Measurements from ENCODE around the gene DNAH3. TPM values are rescaled to one million over a fixed set of nuclear protein-coding genes. Genes with fewer than 3 reads are reported as not detected.
"Not testable (repeated sequence)": the region's sequence is repeated elsewhere in the genome, so short reads cannot be mapped to it uniquely, and the experiment has no call there.

DNAH3 gene
- total RNA-seq, 2 donors from 2014 or later, result 0.03 TPM; not detected in 1

DNA sequence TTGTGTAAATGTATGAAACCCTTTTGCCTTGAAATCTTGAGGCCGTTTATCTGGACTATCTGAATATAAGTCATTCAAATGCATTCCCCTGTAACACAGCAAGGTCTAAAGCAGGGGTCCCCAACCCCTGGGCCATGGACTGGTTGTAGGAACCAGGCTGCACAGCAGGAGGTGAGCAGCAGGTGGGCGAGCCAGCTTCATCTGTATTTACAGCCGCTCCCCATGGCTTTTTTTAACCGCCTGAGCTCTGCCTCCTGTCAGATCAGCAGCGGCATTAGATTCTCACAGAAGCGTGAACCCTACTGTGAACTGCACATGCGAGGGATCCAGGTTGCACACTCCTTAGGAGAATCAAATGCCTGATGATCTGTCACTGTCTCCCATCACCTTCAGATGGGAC lies 24.1 kb downstream of the DNAH3 start:
- H3K27ac Mint-ChIP-seq, result no peak overlapping the region
- H3K4me3 Mint-ChIP-seq, result no peak overlapping the region
- H3K4me1 Mint-ChIP-seq (ENCODE audit: low read depth in 2 of 2), result peaks cover 0 to 3% of the 10 kb centered on the region in 2 donors
- H3K36me3 Mint-ChIP-seq, result no peaks in the 10 kb centered on the region
- no peak for DNase-seq (ENCODE audit: low spot score)
- ATAC-seq, result no peak
- no peaks in the 10 kb centered on the region for H3K9me3 Mint-ChIP-seq
- H3K27me3 Mint-ChIP-seq, result peaks cover 13 to 17% of the 10 kb centered on the region in 2 donors

DNA sequence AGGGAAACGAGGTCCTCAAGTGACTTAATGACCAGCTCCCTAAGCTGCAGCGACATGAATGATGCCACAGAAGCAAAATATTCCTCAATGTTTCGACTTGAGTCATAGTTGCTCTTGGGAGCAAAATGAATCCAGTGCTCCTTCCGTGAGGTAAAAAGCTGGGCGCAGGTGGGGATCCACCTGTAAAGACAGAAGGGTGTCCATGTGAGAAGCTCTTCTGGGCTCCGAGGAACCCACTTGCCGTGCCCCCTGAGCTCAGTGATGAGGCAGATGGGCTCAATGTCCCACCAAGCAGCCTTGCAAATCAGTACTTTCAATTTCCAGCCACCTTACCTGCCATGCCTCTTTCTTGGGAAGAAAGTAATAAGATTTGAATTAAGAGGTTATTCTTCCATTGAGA lies 25.5 kb downstream of the DNAH3 start:
- Mint-ChIP-seq H3K4me3 (no peak overlapping the region), H3K27me3 (peaks cover 5 to 10% of the 10 kb centered on the region in 2 donors), H3K36me3 (no peaks in the 10 kb centered on the region), H3K9me3 (no peaks in the 10 kb centered on the region), H3K27ac (no peak overlapping the region), H3K4me1 (ENCODE audit: low read depth in 2 of 2) (no peaks in the 10 kb centered on the region)
- DNase-seq (ENCODE audit: low spot score) (no peak), ATAC-seq (no peak)

DNA sequence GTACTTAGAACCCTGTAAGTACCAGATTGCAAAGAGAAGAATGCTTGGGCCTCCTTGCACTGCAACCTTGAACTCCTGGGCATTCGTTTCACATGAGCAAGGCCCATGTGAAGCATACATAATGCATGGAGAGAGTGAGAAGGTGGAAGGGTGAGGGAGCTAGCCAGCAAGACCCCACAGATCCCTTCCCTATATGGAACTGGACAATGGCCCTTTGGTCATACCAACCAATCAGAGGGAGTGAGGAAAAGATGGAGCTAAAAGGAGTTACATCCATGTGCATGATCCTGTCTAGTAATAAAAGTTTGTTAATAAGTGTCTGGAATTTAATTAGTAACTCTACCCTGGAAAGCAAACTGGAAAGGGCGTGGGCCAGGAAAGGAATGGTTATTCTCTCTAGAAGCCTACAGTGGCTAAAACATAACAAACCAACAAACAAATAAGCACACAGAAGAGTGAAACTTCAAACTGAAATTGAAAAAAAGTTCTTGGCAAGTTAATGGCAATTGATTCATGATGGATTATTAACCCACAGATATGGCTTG lies 29.6 kb downstream of the DNAH3 start:
- Mint-ChIP-seq H3K27ac (no peak overlapping the region), H3K27me3 (peaks cover 0 to 9% of the 10 kb centered on the region in 2 donors), H3K4me1 (ENCODE audit: low read depth in 2 of 2) (peaks cover 6 to 10% of the 10 kb centered on the region in 2 donors), H3K36me3 (no peaks in the 10 kb centered on the region), H3K4me3 (no peak overlapping the region), H3K9me3 (peaks cover 3% of the 10 kb centered on the region)
- ATAC-seq (no peak), DNase-seq (ENCODE audit: low spot score) (no peak)

DNA sequence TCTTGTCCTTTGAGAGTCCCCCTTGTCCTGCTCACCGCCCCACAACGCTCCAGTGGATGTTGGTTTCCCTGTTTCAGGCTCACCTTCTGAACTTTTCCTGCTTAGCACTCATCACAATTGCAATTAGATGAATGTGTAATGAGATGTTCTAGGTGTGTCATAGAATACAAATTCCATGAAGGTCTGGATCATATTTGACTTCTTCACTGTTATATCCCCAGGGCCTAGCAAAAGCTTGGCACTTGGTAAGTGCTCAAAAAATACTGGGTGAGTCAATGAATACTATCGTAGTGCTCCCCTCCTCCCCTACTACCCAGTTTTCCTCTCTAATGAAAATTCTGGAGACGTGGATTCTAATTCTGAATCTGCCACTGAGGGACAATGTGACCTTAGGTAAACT lies 33.1 kb downstream of the DNAH3 start:
- no peaks in the 10 kb centered on the region for H3K36me3 Mint-ChIP-seq
- peak overlapping the region in 1 of 2 donors; percentile 50 for H3K27ac Mint-ChIP-seq

DNA sequence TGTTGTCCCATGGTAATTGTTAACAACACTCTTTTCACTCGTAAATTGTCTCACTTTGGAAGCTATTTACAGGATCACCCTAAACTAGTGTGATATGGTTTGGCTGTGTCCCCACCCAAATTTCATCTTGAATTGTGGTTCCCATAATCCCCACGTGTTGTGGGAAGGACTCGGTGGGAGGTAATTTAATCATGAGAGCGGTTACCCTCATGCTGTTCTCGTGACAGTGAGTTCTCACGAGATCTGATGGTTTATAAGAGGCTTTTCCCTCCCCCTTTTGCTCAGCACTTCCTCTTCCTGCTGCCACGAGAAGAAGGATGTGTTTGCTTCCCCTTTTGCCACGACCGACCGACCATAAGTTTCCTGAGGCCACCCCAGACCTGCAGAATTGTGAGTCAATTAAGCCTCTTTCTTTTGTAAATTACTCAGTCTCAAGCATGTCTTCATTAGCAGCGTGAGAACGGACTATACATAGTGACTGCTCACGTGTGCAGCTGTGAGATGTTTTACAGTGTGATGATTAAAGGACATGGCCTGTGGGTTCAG lies 34.4 kb downstream of the DNAH3 start:
- DNase-seq (ENCODE audit: low spot score) (no peak), ATAC-seq (peak in 1 of 2 donors; percentile 43)
- H3K9me3 Mint-ChIP-seq, result peaks cover 3% of the 10 kb centered on the region
- H3K36me3 Mint-ChIP-seq, result no peaks in the 10 kb centered on the region
- H3K27me3 Mint-ChIP-seq, result peaks cover 0 to 9% of the 10 kb centered on the region in 2 donors
- peak overlapping the region; percentile 28 to 45 for H3K27ac Mint-ChIP-seq
- peak overlapping the region; percentile 70 for H3K4me3 Mint-ChIP-seq
- peaks cover 6 to 10% of the 10 kb centered on the region in 2 donors for H3K4me1 Mint-ChIP-seq (ENCODE audit: low read depth in 2 of 2)

More for the DNA sequence above, 33.1 kb downstream of the DNAH3 start:
- Mint-ChIP-seq H3K4me1 (ENCODE audit: low read depth in 2 of 2) (peaks cover 6 to 10% of the 10 kb centered on the region in 2 donors), H3K27me3 (peaks cover 0 to 3% of the 10 kb centered on the region in 2 donors), H3K9me3 (peaks cover 3% of the 10 kb centered on the region), H3K4me3 (no peak overlapping the region)
- ATAC-seq (no peak), DNase-seq (ENCODE audit: low spot score) (no peak)

DNA sequence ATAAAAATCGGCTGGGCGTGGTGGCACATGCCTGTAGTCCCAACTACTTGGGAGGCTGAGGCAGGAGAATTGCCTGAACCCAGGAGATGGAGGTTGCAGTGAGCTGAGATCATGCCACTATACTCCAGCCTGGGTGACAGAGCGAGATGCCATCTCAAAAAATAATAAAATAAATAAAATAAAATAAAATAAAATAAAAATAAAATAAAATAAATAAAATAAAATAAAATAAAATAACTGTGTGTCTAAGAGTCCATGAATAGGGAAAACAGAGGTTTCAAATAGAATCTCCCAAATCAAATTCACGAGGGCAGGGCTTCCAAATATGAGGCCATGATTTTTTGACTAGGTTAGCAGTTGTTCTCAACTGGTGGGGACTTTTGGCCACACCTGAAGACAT lies 35.1 kb downstream of the DNAH3 start:
- H3K36me3 Mint-ChIP-seq; H3K4me3 Mint-ChIP-seq; DNase-seq (ENCODE audit: low spot score); ATAC-seq; H3K27ac Mint-ChIP-seq; H3K9me3 Mint-ChIP-seq; H3K27me3 Mint-ChIP-seq: not testable (repeated sequence)
- H3K4me1 Mint-ChIP-seq (ENCODE audit: low read depth in 2 of 2), result peaks cover 6 to 10% of the 10 kb centered on the region in 2 donors

DNA sequence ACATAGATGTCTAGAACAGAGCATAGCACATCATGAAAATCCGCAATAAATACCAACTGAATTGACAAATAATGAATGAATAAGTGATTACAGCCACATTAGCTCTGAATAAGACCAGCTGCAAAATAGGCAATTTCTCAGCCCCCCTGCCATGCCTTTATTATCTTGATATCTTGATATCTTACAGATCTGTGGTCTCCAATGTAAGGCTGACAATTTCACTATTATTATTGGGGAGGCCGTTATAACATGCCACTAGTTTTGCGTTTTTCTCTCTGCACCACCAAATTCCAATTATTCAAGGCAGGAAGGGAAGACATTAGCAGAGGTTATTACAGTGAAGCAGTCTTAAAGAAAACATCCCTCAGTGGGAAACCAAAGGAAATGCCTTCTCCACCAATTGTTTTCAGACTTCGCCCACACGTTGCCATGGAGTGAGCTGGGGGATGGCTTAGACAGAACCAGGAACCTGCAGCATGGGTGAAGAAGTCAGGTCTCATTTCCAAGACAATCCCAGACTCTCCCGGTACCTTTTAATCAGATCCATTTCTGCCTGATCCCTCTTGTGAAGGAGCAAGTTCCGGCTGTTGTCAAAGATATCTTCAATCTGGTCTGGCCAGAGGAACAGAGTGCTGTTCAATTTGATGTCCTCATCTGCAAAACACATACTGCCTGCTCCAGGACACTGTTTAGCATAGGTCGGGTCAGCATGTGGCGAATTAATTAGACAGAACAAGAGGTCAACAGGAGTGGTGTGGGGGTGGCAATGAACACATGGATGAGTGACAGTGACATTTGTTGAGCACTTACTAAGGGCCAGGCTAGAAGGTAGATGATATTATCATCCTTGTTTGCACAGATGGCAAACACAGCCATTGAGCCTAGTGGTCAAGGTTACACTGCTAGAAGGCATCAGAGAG lies 46.4 kb downstream of the DNAH3 start:
- no peaks in the 10 kb centered on the region for H3K4me1 Mint-ChIP-seq (ENCODE audit: low read depth in 2 of 2)
- H3K9me3 Mint-ChIP-seq, result no peaks in the 10 kb centered on the region
- no peak for DNase-seq (ENCODE audit: low spot score)
- no peak for ATAC-seq
- peaks cover 13 to 25% of the 10 kb centered on the region in 2 donors for H3K27me3 Mint-ChIP-seq
- H3K4me3 Mint-ChIP-seq, result no peak overlapping the region
- H3K27ac Mint-ChIP-seq, result no peak overlapping the region
- no peaks in the 10 kb centered on the region for H3K36me3 Mint-ChIP-seq

DNA sequence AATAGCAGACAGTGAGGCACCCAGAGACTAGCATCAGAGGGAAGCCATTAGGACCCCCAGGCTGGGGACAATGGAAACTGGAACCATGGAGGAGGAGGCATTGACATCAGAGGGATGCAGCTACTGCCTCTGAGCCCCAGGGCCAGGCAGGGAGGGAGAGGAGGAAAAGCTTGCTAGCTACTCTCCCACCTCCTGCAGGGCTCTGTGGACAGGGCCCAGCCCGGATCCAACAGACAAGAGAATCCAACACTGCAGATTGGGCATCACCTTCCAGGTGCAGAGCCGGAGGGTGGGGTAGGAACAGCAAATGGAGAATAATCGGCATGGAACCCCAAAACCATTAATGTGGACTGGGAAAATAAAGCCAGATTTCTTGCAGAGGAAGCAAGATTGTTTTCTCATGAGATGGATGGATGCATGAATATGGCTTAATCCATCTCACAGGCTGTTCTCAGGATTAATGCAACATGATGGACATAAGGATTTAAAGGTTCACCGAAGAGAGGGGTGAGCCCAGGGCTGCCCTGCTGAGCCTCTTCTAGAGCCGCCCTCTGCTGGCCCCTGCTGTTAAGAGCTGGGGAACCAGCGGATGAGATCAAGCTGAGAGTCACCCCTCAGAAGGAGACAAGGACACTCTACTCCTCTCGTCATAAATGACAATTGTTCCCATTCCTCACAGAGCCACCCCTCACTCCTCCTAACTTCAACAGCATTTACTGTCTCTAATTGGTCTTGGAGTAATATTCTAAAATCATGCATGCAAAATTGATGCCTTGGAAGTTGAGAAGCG lies 48.8 kb downstream of the DNAH3 start:
- Mint-ChIP-seq H3K27ac (no peak overlapping the region), H3K4me3 (no peak overlapping the region), H3K9me3 (no peaks in the 10 kb centered on the region), H3K27me3 (peaks cover 18 to 38% of the 10 kb centered on the region in 2 donors), H3K4me1 (ENCODE audit: low read depth in 2 of 2) (no peaks in the 10 kb centered on the region), H3K36me3 (no peaks in the 10 kb centered on the region)
- no peak for DNase-seq (ENCODE audit: low spot score)
- no peak for ATAC-seq

DNA sequence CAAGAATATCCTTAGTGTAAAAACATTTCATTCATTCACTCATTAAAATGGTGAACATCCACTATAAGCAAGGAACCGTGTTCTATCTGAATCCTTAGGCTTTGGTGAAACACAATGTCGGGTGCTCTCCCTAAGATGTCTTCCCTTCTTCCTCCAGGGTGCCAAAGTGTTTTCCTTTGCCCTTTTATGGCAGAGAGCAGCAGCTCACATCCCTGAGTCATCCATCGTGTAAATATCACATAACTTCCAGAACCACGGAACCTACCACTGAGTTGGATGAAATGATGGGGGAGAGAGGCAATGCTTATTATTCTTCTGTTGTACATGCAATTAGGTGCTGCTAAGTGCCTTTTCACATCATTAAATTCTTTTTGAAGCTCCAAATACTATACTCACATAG lies 50.2 kb downstream of the DNAH3 start:
- no peaks in the 10 kb centered on the region for H3K4me1 Mint-ChIP-seq (ENCODE audit: low read depth in 2 of 2)
- H3K36me3 Mint-ChIP-seq, result no peaks in the 10 kb centered on the region
- peaks cover 22 to 46% of the 10 kb centered on the region in 2 donors for H3K27me3 Mint-ChIP-seq
- no peak overlapping the region for H3K4me3 Mint-ChIP-seq
- DNase-seq (ENCODE audit: low spot score) (no peak), ATAC-seq (no peak)
- no peaks in the 10 kb centered on the region for H3K9me3 Mint-ChIP-seq
- no peak overlapping the region for H3K27ac Mint-ChIP-seq

DNA sequence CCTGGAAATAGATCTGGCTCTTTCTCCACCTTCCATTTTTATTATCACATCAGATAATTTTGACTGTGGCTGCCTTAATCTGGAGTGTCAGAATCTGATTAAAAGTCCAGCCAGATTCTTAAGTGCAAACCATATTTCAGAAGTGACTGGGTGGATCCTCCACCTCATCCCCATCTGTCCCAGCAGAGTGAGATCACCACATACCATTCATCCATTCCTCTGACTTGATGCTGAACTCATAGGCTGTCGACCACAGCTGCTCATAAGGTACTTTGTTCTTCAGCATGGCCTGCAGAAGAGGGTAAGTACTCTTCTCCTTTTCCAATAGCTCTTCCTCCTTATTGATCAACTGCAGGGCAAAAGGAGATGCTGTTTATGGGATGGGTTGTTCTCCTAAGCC lies 53.5 kb downstream of the DNAH3 start:
- no peaks in the 10 kb centered on the region for H3K36me3 Mint-ChIP-seq
- no peaks in the 10 kb centered on the region for H3K9me3 Mint-ChIP-seq
- DNase-seq (ENCODE audit: low spot score) (no peak), ATAC-seq (no peak)
- H3K4me3 Mint-ChIP-seq, result no peak overlapping the region
- H3K4me1 Mint-ChIP-seq (ENCODE audit: low read depth in 2 of 2), result no peaks in the 10 kb centered on the region
- H3K27me3 Mint-ChIP-seq, result peaks cover 36 to 49% of the 10 kb centered on the region in 2 donors
- H3K27ac Mint-ChIP-seq, result no peak overlapping the region

DNA sequence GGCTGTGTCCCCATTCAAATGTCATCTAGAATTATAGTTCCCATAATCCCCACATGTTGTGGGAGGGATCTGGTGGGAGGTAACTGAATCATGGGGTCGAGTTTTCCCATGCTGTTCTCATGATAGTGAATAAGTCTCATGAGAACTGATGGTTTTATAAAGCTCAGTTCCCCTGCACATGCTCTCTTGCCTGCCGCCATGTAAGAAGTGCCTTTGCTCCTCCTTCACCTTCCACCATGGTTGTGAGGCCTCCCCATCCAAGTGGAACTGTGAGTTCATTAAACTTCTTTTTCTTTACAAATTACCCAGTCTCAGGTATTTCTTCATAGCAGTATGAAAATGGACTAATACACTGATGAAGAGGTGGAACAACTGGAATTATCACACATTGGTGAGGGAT lies 55.9 kb downstream of the DNAH3 start:
- H3K4me3 Mint-ChIP-seq; H3K27ac Mint-ChIP-seq; H3K4me1 Mint-ChIP-seq (ENCODE audit: low read depth in 2 of 2); H3K9me3 Mint-ChIP-seq; ATAC-seq; H3K36me3 Mint-ChIP-seq; DNase-seq (ENCODE audit: low spot score): not testable (repeated sequence)
- peaks cover 32 to 61% of the 10 kb centered on the region in 2 donors for H3K27me3 Mint-ChIP-seq

DNA sequence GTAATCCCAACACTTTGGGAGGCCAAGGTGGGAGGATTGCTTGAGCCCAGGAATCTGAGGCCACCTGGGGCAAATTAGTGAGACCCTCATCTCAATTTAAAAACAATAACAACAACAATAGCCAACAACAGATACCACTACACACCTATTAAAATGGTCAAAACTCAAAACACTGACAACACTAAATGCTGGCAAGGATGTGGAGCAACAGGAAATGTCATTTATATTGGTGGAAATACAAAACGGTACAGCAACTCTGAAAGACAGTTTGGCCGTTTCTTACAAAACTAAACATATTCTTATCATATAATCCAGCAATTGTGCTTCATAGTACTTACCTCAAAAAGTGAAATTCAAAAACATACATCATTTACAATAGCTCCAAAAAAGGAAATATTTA lies 57.7 kb downstream of the DNAH3 start:
- no peaks in the 10 kb centered on the region for H3K4me1 Mint-ChIP-seq (ENCODE audit: low read depth in 2 of 2)
- peaks cover 33 to 69% of the 10 kb centered on the region in 2 donors for H3K27me3 Mint-ChIP-seq
- no peaks in the 10 kb centered on the region for H3K9me3 Mint-ChIP-seq
- H3K27ac Mint-ChIP-seq, result no peak overlapping the region
- no peaks in the 10 kb centered on the region for H3K36me3 Mint-ChIP-seq
- no peak overlapping the region for H3K4me3 Mint-ChIP-seq
- ATAC-seq (no peak), DNase-seq (ENCODE audit: low spot score) (no peak)

DNA sequence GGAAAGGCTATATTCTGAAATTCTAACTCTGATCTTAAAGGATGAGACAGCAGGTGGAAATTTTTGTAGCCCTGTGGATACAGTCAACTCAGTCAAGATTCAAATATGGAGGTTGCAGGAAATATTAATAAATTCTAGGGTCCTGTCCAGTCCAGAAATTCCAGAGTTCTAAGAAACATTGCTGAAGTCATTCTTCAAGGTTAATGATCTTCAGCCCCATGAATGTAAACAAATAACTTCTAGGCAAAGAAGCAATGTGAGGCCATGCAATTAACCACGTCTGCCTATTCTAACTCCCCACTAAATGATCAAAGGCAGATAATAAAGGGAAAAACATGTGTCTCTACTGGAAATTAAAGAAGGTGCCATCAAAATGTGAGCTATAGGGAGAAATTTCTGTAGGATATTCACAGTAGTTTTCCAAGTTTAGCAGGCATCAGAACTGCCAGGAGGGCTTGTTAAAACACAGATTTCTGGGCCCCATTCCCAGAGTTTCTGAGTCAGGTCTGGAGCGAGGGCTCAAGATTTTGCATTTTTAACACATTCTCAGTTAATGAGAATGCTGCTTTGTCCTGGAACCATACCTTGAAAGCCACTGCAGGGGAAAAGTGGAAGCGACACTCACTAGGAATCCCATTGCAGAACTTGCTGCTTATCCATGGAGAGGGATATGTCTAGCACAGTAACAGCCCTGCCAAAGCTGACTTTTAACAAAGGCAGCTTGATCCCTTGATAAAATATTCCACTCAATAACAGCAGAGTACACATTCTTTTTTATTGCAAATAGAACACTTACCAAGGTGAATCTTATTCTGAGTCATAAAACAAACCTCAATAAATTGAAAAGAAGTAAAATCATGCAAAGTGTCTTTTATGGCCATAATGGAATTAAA lies 61.8 kb downstream of the DNAH3 start:
- Mint-ChIP-seq H3K4me1 (ENCODE audit: low read depth in 2 of 2) (no peaks in the 10 kb centered on the region), H3K9me3 (no peaks in the 10 kb centered on the region), H3K27ac (no peak overlapping the region), H3K4me3 (no peak overlapping the region), H3K27me3 (peaks cover 30 to 62% of the 10 kb centered on the region in 2 donors), H3K36me3 (no peaks in the 10 kb centered on the region)
- no peak for ATAC-seq
- DNase-seq (ENCODE audit: low spot score), result no peak
